DMS53 treated with DMSO at 0.1 percent for 48 hours (cell line): ENCODE measurements around the gene ARMC9.
A peak's percentile ranks its signal among the peaks of the same experiment; 100 is the strongest.
"Not testable (repeated sequence)": the region's sequence is repeated elsewhere in the genome, so short reads cannot be mapped to it uniquely, and the experiment has no call there.

Source experiments
- DNase-seq: peaks from one replicate; lab custom pipeline; 2025; ENCODE audit not compliant: unreplicated experiment; lab: John Stamatoyannopoulos, UW

The ARMC9 gene, protein sequence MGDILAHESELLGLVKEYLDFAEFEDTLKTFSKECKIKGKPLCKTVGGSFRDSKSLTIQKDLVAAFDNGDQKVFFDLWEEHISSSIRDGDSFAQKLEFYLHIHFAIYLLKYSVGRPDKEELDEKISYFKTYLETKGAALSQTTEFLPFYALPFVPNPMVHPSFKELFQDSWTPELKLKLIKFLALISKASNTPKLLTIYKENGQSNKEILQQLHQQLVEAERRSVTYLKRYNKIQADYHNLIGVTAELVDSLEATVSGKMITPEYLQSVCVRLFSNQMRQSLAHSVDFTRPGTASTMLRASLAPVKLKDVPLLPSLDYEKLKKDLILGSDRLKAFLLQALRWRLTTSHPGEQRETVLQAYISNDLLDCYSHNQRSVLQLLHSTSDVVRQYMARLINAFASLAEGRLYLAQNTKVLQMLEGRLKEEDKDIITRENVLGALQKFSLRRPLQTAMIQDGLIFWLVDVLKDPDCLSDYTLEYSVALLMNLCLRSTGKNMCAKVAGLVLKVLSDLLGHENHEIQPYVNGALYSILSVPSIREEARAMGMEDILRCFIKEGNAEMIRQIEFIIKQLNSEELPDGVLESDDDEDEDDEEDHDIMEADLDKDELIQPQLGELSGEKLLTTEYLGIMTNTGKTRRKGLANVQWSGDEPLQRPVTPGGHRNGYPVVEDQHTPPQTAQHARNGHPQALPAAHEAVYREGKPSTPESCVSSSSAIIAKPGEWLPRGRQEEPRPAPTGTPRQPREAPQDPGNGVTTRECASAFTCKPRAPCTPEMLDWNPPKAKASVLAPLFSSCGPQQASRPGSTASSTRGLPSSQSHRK

DNA sequence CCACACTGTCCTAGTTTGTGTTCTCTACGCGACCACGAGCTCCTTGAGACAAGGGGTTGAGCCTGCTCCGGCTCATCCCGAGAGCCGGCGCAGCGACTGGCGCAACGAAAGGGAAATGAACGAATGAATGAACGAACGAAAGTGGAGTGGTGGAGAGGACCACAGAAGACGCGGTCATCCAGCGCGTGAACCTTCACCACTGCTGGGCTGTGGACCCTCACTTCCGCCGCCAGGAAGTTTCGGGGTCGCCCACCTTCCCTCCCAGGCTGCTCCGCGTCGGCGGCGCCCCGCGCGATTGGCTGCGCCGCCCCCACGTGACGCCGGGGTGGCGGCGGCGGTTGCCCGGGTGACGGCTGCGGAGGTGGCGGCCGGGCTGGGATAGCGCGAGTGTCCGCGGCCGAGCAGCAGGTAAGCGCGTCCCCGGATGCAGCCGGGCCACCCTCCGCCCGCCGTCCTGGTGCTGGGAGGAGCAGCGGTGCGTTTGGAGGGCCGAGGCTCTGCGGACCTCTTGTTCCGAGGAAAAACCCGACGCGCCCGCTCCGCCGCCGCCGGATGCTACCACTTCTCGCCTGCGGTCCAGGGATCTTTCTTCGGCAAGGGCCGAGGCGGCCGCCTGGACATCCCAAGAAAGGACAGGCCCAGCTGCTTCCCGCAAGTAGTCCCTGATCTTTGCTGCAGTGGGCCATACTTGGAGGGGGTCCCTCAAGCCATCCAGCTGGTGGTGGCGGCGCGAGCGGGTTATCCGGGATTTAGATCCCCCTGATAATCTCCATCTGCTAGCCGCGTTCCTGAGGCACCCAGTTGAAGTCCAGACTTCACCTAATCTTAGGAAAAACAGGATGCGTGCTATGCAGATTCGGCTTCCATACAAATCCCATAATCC lies at the start of gene ARMC9:
TSS of gene ARMC9 (plus strand) at position 341 of the 883 bp plus-strand sequence. CDS start 7,608 bp downstream, outside the sequence.
- peak; percentile 35 for DNase-seq

DNA sequence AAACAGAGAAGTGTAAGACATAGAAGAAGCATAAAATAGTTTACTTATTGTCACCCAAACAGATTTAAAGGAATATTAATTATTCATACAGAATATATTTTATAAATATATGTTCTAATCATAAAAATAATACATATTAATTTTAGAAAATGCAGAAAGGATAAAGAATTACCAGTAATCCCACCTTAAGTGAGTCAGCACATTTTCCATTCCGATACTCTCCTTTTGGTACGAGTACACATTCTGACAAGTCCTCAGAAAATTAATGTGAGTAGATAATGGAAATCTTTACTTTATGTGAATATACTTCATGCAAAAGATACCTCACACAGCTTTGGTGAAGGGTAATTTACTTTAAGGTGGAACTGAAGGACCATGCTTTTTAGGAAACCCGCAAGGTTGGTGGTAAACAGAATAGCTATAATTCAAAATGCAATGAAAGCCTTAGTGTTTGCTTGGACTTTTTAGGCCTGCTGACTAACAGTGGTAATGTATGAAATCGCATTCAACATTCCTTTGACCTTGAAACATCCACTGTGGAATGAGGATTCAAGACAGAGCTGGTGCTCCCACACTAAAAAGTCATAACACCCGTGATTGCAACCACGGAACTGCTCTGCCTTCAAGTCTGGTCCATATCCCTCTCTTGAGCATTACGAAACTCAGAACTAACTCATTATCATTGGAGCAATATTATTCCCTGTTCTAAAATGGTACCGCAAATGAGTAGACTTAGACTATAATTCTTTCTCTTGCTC lies 45.5 kb upstream of the ARMC9 start:
- DNase-seq = no peak

DNA sequence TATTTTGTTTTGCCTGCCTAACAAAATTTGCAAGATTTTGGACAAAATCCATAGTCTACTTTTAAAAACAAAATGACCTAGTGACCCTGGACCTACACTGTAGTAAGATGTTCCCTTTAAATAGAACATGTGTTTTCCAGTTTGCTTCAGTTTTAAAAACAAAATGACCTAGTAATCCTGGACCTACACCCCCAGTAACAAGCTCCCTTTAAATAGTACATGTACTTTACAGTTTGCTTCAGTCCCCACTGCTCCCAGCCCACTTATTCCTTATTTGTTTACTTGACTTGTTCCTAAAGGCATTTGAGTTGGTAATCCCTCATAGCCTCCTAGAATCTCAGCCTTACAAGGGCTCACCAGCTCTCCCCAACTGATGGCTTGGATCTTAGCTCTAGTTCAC lies 39.1 kb upstream of the ARMC9 start:
- no peak for DNase-seq

DNA sequence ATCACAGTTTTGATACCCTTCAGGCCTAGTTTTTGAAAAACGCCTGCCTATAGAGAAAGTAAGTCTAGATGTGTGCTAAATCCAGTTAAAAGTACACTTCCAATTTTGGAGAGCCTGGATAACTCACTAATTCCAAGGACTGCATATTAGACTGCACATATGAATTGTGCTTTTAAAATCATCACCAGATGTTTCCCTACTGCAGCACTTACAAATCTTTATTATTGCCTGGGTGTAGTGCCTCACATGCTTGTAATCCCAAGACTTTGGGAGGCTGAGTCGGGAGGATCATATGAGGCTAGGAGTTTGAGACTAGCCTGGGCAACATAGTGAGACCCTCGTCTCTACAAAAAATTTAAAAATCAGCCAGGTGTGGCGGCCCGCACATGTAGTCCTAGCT lies 37.7 kb upstream of the ARMC9 start:
- DNase-seq = no peak

DNA sequence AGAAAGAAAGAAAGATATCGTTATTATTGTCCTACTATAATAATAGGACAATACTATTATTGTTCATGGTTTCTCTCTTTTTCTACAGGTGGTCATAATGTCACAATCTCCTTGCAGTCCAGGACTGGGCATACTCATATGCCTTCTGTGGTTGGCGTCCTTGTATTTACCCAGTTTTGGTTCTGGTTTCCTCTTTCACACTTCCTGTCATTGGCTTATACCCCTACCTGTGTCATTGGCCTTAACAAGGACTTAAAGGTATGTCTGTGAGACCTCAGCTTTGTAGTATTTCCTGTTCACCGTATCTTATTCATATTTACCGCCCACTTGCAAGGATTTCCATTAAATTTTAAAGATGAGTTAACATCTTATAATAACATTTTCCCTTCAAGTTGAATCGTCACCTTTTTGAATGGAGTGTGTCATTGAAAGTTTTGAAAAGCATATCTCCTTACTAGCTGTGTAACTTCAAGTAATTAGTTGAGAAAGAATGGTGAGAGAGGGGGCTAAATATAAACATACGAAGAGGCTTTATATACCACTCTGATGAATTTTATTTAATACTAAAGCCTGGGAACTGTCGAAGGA lies 37.1 kb upstream of the ARMC9 start:
- DNase-seq = no peak

DNA sequence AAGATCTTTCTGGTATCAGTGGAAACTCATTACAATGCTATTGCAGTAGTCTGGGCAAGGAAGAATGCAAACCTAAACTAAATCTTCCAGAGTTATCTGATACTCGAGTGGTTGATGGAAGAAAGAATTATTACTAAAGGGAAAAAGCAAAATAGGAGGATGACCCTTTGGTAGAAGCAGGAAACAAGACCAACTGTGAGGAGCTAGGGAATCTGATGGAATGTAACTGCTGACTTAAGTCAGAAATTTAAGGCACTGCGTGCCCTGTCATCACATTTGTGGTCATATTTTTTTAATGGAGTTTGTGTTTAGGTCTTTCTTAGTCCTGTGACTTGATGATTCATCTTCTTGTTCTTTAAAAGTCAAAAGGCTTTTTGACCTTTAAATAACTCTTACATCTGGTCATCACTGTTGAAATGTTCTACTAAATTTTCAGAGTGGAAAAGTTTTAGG lies 36.5 kb upstream of the ARMC9 start:
- DNase-seq = no peak

DNA sequence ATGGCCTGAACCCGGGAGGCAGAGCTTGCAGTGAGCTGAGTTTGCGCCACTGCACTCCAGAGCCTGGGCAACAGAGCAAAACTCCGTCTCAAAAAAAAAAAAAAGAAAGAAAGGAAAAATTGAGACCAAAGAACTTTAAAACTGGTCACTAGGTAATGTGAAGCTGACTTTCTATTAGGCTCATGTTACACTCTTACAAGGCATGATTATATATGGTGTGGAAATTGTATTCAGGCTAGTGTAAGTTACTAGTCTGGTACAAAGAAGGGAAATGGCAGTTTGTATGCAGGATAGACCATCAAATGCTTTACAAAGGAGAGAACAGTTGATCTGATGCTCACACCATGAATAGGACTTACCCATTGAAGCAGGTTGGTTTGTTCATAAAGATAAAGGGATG lies 35.4 kb upstream of the ARMC9 start:
- no peak for DNase-seq

DNA sequence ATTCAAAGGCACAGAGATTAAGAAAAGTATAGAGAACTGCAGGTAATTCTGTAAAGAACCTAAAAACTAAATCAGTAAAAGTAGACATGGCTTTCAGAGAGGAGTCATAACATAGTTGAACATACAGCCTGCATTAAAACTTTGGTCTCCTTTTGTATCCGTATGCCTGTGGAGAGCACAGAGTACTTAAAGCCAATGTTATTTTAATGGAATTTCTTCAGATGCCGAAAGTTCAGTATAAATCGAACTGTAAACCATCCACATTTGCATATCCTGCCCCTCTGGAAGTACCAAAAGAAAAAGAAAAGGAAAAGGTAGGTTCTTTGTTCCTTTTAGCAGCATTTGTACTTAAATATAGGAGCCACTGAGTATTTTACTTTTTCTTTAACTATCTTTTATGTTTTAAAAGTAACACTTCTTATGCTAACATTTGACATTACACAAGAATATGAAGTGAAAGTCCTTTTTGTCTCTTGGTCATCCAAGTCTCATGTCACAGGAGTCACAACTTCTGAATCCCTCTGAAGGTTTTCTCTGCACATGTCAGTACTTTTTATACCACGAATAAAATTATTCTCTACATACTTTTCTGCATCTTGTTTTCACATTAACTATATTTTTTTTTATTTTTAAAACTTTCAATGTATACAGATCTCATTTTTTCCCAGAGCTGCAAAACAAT lies 34.9 kb upstream of the ARMC9 start:
- no peak for DNase-seq

DNA sequence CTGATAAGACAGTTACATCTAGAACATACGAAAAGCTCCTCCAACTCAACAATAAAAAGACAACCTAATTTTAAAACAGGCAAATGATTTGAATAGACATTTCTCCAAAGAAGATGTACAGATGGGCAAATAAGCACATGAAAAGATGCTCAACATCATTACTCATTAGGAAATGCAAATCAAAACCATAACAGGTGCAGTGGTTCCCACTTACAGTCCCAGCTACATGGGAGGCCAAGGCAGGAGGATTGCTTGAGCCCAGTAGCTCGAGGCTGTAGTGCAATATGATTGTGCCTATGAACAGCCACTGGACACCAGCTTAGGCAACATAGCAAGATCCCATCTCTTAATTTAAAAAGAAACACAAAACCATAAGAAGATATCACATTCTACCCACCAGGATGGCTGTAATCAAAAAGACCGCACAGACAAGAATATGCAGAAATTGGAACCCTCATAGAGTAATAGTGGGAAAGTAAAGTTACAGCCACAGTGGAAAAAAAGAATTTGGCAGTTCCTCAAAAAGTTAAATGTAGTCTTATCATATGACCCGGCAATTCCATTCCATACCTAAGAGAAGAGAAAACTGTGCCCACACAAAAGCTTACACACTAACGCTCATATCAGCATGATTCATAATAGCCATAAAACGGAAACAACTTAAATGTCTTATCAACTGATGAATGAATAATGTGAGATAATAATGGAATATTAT lies 30.5 kb upstream of the ARMC9 start:
- no peak for DNase-seq

DNA sequence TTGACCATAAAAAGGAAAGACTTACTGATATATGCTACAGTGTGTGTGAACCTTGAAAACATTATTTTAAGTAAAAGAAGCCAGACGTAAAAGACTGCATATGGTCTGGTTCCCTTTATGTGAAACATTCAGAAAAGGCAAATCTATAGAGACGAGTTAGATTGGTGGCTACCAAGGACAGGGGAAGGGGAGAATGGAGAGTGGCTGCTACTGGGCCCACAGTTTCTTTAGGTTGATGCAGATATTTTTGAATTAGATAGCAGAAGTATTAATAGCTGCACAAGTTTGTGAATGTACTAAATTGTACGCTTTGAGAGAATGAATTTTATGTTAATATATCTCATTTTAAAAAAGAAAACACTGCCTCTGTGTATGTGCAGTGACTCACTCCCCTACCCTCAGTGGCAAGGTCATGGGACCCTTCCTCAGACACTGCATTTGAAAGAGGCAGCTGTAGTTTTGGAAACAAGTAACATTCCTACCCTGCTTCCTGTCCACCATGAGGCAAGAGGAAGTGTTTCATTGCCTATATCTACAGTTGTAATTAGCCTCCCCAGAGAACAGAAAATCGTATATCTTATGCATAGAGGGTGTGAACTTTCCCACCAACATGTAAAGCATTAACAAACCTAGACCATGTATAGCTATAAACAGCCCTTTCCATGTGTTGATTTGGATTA lies 29.8 kb upstream of the ARMC9 start:
- no peak for DNase-seq

DNA sequence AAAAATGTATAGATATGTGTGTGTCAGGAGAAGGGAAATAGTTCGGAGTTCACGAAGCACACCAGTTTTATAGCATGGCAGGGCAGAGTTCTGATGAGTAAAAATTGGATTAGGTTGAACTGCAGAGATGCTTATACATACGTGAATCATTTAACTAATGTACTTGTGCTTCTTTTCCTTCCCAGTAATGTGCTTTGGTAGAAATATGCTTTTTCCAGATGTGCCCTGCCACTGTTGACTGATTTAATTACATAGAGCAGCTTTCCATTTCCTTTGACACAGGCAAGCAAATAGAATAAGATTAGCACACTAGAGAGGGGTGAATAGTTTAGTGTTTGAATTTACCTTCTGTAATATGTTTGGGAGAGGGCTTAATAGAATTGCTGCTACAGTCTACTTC lies 28.9 kb upstream of the ARMC9 start:
- no peak for DNase-seq

DNA sequence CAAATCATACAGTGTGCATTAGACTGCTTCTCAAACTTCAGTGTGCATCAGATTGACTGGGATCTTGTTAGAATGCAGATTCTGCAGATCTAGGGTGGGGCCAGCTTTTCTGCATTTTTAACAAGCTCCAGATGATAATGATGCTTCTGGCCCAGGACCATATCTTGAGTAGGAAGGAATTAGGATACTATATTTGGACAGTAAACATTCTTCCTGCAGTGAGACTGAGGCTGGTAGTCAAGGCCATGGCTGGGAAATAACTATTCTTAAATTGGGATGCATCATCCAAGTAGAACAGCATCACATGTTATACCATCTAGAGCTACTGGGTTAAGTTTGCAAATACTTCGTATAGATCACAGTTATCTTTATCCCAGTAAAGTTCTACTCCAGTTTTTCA lies 28.4 kb upstream of the ARMC9 start:
- no peak for DNase-seq

DNA sequence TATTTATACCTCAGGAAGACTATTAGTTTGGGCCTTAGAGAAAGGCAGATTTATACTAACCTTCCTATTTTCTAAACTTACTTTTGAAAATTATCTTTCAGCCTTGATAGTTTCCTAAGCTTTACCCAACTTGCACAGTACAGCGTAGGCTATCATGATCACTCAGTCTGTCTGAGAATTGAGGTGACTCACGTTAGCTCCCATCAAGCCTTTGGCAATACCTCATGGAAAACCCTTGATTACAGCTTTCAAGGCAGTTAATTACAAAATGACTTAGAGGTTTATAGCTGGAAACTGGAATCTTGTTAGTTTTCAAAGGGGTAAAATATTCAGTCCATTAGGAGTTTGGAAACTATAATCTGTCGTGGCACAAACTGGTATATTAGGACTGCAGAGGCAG lies 26.4 kb upstream of the ARMC9 start:
- no peak for DNase-seq

DNA sequence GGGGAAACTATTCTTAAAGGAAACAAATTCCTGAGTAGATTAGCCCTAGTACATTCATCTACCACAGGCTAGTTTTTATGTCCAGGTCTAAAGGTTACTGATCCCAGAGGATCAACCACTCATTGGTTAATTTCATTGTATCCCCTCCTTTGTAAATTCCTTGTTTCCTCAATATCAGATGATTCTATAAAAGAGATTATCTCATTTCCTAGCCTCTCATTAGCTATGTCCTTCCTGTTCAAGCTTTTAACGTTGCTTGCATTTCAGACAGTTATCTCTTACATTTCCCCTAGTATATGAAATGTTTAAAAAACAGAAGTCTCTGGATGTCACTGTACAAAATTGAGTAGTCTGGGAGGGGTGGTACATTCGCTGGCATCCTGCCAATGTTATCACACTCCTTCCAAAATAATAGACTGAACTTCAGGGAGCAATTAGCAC lies 24.2 kb upstream of the ARMC9 start:
- no peak for DNase-seq

DNA sequence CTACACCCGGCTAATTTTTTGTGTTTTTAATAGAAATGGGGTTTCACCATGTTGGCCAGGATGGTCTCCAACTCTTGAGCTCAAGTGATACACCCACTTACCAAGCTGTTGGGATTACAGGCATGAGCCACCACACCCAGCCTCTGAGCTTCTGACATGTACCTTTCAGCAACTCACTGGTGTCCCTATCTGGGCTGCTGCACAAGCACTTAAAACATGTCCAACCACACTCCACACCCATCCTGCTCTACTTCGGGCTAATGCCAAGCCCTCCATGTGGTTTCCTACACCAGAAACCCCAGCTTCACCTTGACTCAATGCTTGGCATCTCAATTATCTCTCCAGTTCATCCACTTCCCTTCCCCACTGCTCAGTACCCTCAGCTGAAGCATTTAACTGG lies 22.4 kb upstream of the ARMC9 start:
- DNase-seq = no peak

DNA sequence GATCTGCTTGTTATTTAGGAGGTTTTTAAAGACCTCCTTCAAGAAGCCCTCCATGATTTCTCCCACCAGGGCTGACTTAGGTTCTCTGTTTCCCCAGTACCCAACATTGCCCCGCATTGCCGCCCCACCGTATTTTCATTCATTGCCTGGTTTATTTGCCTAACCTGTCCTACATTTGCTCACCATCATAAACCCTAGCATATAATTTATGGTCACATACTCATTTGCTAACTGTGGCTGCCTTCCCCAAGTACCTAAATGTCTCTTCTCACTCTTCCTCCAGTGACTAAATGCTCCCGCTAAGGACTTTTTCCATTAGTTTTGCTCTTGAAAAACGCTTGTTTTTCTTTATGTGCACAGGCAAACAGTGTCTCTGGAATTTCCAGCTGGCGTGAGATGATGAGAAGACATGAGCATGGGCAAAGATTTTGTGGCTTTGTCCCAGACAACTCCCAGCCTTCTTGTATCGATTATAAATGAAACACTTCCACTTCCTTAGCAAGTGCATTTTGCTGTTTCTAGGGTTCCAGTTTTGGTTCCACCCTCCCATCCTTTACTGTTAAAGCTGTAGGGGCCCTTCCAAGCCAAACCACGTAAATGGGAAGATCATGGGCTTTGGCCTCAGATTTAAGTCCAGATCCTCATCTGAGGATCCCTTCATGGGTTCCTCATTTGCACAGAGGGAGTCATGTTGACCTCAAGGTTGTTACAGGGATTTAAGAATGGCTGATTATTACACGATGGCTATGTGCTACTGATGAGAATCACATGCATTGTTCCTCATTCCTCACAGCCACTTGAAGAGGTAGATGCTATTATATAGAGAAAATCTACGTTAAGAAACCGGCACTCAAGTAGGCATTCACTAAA lies 21.0 kb upstream of the ARMC9 start:
- no peak for DNase-seq

DNA sequence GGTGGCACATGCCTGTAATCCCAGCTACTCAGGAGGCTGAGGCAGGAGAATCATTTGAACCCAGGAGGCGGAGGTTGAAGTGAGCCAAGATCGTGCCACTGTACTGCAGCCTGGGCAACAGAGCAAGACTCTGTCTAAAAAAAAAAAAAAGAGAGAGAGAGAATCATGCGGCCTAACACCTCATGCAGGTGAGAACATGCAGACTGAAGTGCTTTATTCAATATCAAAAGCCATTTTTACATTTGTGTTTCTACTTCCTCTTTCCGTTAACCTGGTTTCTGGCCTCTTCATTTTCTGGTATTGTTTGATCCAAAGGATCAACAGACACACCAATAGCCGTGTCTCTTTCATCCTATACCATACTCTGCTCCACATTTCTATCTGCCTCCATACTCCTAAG lies 19.6 kb upstream of the ARMC9 start:
- not testable (repeated sequence) for DNase-seq
